Esophagus squamous epithelium (tissue), 4 donors: Measurements from ENCODE around the gene NPAT.

Source experiments
- CTCF ChIP-seq, 6 experiments: fragments of 450-650 bp in 4 of 6; fragments of 200-600 bp in 2 of 6; sonication (generic) in 2 of 6; IDR thresholded peaks; one replicate each; pipeline ENCODE4 v1.5.1; 2016 to 2019; ENCODE audit warnings: antibody characterized with exemption in 6 of 6, mild to moderate bottlenecking in 4 of 6, moderate library complexity in 4 of 6
- POLR2A ChIP-seq, 4 donors: fragments of 450-650 bp; IDR thresholded peaks; one replicate each; pipeline ENCODE4 v1.6.1; 2017; ENCODE audit warnings: antibody characterized with exemption in 4 of 4, mild to moderate bottlenecking in 4 of 4, moderate library complexity in 3 of 4

GRCh38 chr11:108224366-108224765 lies 1.9 kb upstream of the NPAT start:
- TF ChIP-seq CTCF (IDR thresholded peaks at IDR 0.05): no peak
- TF ChIP-seq POLR2A (IDR thresholded peaks at IDR 0.05): no peak
